ENCODE data around the gene SCARB2.
A peak's percentile ranks its signal among the peaks of the same experiment; 100 is the strongest.

SCARB2 gene, protein sequence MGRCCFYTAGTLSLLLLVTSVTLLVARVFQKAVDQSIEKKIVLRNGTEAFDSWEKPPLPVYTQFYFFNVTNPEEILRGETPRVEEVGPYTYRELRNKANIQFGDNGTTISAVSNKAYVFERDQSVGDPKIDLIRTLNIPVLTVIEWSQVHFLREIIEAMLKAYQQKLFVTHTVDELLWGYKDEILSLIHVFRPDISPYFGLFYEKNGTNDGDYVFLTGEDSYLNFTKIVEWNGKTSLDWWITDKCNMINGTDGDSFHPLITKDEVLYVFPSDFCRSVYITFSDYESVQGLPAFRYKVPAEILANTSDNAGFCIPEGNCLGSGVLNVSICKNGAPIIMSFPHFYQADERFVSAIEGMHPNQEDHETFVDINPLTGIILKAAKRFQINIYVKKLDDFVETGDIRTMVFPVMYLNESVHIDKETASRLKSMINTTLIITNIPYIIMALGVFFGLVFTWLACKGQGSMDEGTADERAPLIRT

GRCh38 chr4:76213415-76214176, at the start of gene SCARB2:
Gene SCARB2 (minus strand): TSS chr4:76213824. CDS start chr4:76213543, 281 bp downstream.
- Histone ChIP-seq H3K27me3 (ENCODE audit: insufficient read depth, low read depth) (no peaks in the 10 kb centered on the region), H3K79me2 (ENCODE audit: insufficient read depth, low read depth) (peaks cover 56% of the 10 kb centered on the region), H3K4me1 (ENCODE audit: low read depth, poor library complexity, severe bottlenecking) (peaks cover 83% of the 10 kb centered on the region), H4K20me1 (ENCODE audit: insufficient read depth) (no peaks in the 10 kb centered on the region), H3K9ac (peak within 1 kb of the TSS; percentile 80), H2AFZ (ENCODE audit: low read depth) (peak within 1 kb of the TSS; percentile 40), H3K4me3 (IDR thresholded peaks at IDR 0.05; ENCODE audit: insufficient read depth, low read depth, low read length) (peak within 1 kb of the TSS; percentile 94), H3K4me2 (peak within 1 kb of the TSS; percentile 83), H3K36me3 (ENCODE audit: insufficient read depth) (no peaks in the 10 kb centered on the region), H3K27ac (peak within 1 kb of the TSS; percentile 84)
- TF ChIP-seq CTCF (conservative IDR thresholded peaks at IDR 0.05; ENCODE audit: low read depth, low read length): no peak

GRCh38 chr4:76260571-76260970, 46.9 kb upstream of the SCARB2 start:
- no peaks in the 10 kb centered on the region for H3K27me3 ChIP-seq (ENCODE audit: insufficient read depth, low read depth)
- H3K4me2 ChIP-seq: no peak overlapping the region
- TF ChIP-seq CTCF (conservative IDR thresholded peaks at IDR 0.05; ENCODE audit: low read depth, low read length): no peak
- no peaks in the 10 kb centered on the region for H3K79me2 ChIP-seq (ENCODE audit: insufficient read depth, low read depth)
- H3K4me3 ChIP-seq (IDR thresholded peaks at IDR 0.05; ENCODE audit: insufficient read depth, low read depth, low read length): no peak overlapping the region
- H3K27ac ChIP-seq: no peak overlapping the region
- no peak overlapping the region for H3K9ac ChIP-seq
- no peaks in the 10 kb centered on the region for H3K36me3 ChIP-seq (ENCODE audit: insufficient read depth)
- peaks cover 22% of the 10 kb centered on the region for H3K4me1 ChIP-seq (ENCODE audit: low read depth, poor library complexity, severe bottlenecking)
- no peaks in the 10 kb centered on the region for H4K20me1 ChIP-seq (ENCODE audit: insufficient read depth)
- no peak overlapping the region for H2AFZ ChIP-seq (ENCODE audit: low read depth)

DNA sequence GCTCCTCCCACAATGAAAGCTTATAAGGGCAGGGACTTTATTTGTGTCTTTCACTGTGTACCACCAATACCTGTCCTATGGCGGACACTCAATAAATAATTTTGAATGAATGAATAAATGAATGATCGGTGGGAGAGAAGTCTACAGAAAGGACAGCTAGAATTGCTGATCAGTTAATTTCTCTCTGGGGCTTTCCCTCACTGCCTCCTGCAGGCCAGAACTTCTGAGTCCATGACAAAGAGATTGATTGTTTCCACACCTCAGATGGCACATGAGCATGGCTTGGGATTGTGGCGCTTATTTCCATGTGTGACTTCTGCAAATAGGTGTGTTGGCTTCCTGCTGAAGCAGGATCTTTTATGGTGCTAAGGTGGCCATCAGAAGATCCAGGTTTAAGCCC, 44.2 kb upstream of the SCARB2 start:
- H3K27me3 ChIP-seq (ENCODE audit: insufficient read depth, low read depth): no peaks in the 10 kb centered on the region
- H3K9ac ChIP-seq: no peak overlapping the region
- no peaks in the 10 kb centered on the region for H4K20me1 ChIP-seq (ENCODE audit: insufficient read depth)
- H3K4me2 ChIP-seq: no peak overlapping the region
- no peaks in the 10 kb centered on the region for H3K36me3 ChIP-seq (ENCODE audit: insufficient read depth)
- TF ChIP-seq CTCF (conservative IDR thresholded peaks at IDR 0.05; ENCODE audit: low read depth, low read length): no peak
- H3K27ac ChIP-seq: no peak overlapping the region
- H3K4me1 ChIP-seq (ENCODE audit: low read depth, poor library complexity, severe bottlenecking): peaks cover 22% of the 10 kb centered on the region
- no peak overlapping the region for H3K4me3 ChIP-seq (IDR thresholded peaks at IDR 0.05; ENCODE audit: insufficient read depth, low read depth, low read length)
- no peaks in the 10 kb centered on the region for H3K79me2 ChIP-seq (ENCODE audit: insufficient read depth, low read depth)
- no peak overlapping the region for H2AFZ ChIP-seq (ENCODE audit: low read depth)

DNA sequence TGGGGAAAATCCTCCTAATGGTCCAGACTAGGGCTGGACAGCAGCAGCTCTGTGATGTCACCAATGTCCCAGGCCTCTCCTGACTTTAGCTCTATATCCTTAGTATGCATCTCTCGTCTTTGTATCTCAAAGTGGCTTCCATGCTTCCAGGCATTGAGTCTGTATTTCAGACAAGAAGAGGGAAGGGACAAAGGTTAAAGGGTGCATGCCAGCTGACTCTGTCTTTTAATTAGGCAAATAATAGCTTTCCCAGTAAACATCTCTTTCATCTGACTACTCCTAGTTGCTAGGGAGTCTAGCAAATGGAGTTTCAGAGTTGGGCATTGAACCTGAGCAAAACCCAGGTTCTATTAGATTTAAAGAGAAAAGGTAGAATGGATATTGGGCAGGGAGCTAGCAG, 43.3 kb upstream of the SCARB2 start:
- Histone ChIP-seq H4K20me1 (ENCODE audit: insufficient read depth) (no peaks in the 10 kb centered on the region), H3K27ac (no peak overlapping the region), H2AFZ (ENCODE audit: low read depth) (no peak overlapping the region), H3K4me3 (IDR thresholded peaks at IDR 0.05; ENCODE audit: insufficient read depth, low read depth, low read length) (no peak overlapping the region), H3K27me3 (ENCODE audit: insufficient read depth, low read depth) (no peaks in the 10 kb centered on the region), H3K4me1 (ENCODE audit: low read depth, poor library complexity, severe bottlenecking) (peaks cover 25% of the 10 kb centered on the region), H3K79me2 (ENCODE audit: insufficient read depth, low read depth) (no peaks in the 10 kb centered on the region), H3K36me3 (ENCODE audit: insufficient read depth) (no peaks in the 10 kb centered on the region), H3K9ac (no peak overlapping the region), H3K4me2 (no peak overlapping the region)
- no peak for TF ChIP-seq CTCF (conservative IDR thresholded peaks at IDR 0.05; ENCODE audit: low read depth, low read length)

Measured in KMS-11 (cell line).